ENCODE data around the gene R3HDM2. TPM values are rescaled to one million over a fixed set of nuclear protein-coding genes. Genes with fewer than 3 reads are reported as not detected.

R3HDM2 gene
- total RNA-seq, 2 experiments from 2014 or later = 25.8 to 47.2 TPM

- no peaks in the 10 kb centered on the region for H3K9me2 ChIP-seq (ENCODE audit: insufficient read depth, low read length)
- no peak overlapping the region for H3K4me3 ChIP-seq (ENCODE audit: low read depth, low read length, poor library complexity, severe bottlenecking)
- no peak for TF ChIP-seq EZH2phosphoT487 (IDR thresholded peaks at IDR 0.05; ENCODE audit: borderline replicate concordance, low read depth, low read length)
- no peak for TF ChIP-seq CTCF (conservative IDR thresholded peaks at IDR 0.05; ENCODE audit: low read length)
- peaks cover 12% of the 10 kb centered on the region; the same call in 1 of the 2 replicates for H3K79me2 ChIP-seq (ENCODE audit: insufficient read depth, low read depth, low read length)
- ChIA-PET POLR2A (no interaction called here), CTCF (ENCODE audit: unreplicated experiment) (no interaction called here)
- no TSS peak for BruUV-seq (replicated peaks)
- no peaks in the 10 kb centered on the region for H3K9me3 ChIP-seq (ENCODE audit: low read length)
- H3K4me1 ChIP-seq (ENCODE audit: insufficient read depth, low read length, poor library complexity, severe bottlenecking) = peaks cover 17% of the 10 kb centered on the region
- no peak overlapping the region for H3K27ac ChIP-seq (ENCODE audit: low read depth, low read length, poor library complexity, severe bottlenecking)
- no peak for DNase-seq (ENCODE audit: low spot score)
- no peak overlapping the region for H3K4me2 ChIP-seq (ENCODE audit: low read length)
- H2AFZ ChIP-seq (ENCODE audit: low read length) = no peak overlapping the region
- intact Hi-C loops (cut with micrococcal nuclease; ENCODE audit: unreplicated experiment) = no loop called here
- no peaks in the 10 kb centered on the region for H4K20me1 ChIP-seq (ENCODE audit: insufficient read depth, low read length)
- peaks cover 66% of the 10 kb centered on the region for H3K36me3 ChIP-seq (ENCODE audit: insufficient read depth, low read length)
Observed at GRCh38 chr12:57472391-57472790, 41.5 kb upstream of the R3HDM2 start.

GRCh38 chr12:57471661-57472060 lies 40.8 kb upstream of the R3HDM2 start:
- H2AFZ ChIP-seq (ENCODE audit: low read length) = no peak overlapping the region
- H3K27ac ChIP-seq (ENCODE audit: low read depth, low read length, poor library complexity, severe bottlenecking) = no peak overlapping the region
- peaks cover 12% of the 10 kb centered on the region for H3K4me1 ChIP-seq (ENCODE audit: insufficient read depth, low read length, poor library complexity, severe bottlenecking)
- H3K4me2 ChIP-seq (ENCODE audit: low read length) = no peak overlapping the region
- ChIA-PET POLR2A (interaction anchor here (0.6 to 1.2 kb wide), 2 partner anchors 8 to 9 kb away, joined by 3 to 4 read pairs; no protein-coding TSS in a partner anchor), CTCF (ENCODE audit: unreplicated experiment) (no interaction called here)
- no peak overlapping the region for H3K4me3 ChIP-seq (ENCODE audit: low read depth, low read length, poor library complexity, severe bottlenecking)
- peaks cover 5% of the 10 kb centered on the region; the same call in 1 of the 2 replicates for H3K79me2 ChIP-seq (ENCODE audit: insufficient read depth, low read depth, low read length)
- H4K20me1 ChIP-seq (ENCODE audit: insufficient read depth, low read length) = no peaks in the 10 kb centered on the region
- H3K9me2 ChIP-seq (ENCODE audit: insufficient read depth, low read length) = no peaks in the 10 kb centered on the region
- intact Hi-C loops (cut with micrococcal nuclease; ENCODE audit: unreplicated experiment) = no loop called here
- peaks cover 66% of the 10 kb centered on the region for H3K36me3 ChIP-seq (ENCODE audit: insufficient read depth, low read length)
- no peaks in the 10 kb centered on the region for H3K9me3 ChIP-seq (ENCODE audit: low read length)
- no TSS peak for BruUV-seq (replicated peaks)
- no peak for DNase-seq (ENCODE audit: low spot score)
- TF ChIP-seq CTCF (conservative IDR thresholded peaks at IDR 0.05; ENCODE audit: low read length) = no peak
- no peak for TF ChIP-seq EZH2phosphoT487 (IDR thresholded peaks at IDR 0.05; ENCODE audit: borderline replicate concordance, low read depth, low read length)

- H3K9me2 ChIP-seq (ENCODE audit: insufficient read depth, low read length) = no peaks in the 10 kb centered on the region
- peaks cover 6% of the 10 kb centered on the region for H3K4me1 ChIP-seq (ENCODE audit: insufficient read depth, low read length, poor library complexity, severe bottlenecking)
- DNase-seq (ENCODE audit: low spot score) = no peak
- H3K4me2 ChIP-seq (ENCODE audit: low read length) = no peak overlapping the region
- intact Hi-C loops (cut with micrococcal nuclease; ENCODE audit: unreplicated experiment) = no loop called here
- no peaks in the 10 kb centered on the region for H3K79me2 ChIP-seq (ENCODE audit: insufficient read depth, low read depth, low read length)
- ChIA-PET POLR2A (interaction anchor here (0.6 to 1.2 kb wide), 2 partner anchors 8 to 9 kb away, joined by 3 to 4 read pairs; no protein-coding TSS in a partner anchor), CTCF (ENCODE audit: unreplicated experiment) (no interaction called here)
- no peak overlapping the region for H3K27ac ChIP-seq (ENCODE audit: low read depth, low read length, poor library complexity, severe bottlenecking)
- H2AFZ ChIP-seq (ENCODE audit: low read length) = no peak overlapping the region
- H3K9me3 ChIP-seq (ENCODE audit: low read length) = no peaks in the 10 kb centered on the region
- no peak overlapping the region for H3K4me3 ChIP-seq (ENCODE audit: low read depth, low read length, poor library complexity, severe bottlenecking)
- H4K20me1 ChIP-seq (ENCODE audit: insufficient read depth, low read length) = no peaks in the 10 kb centered on the region
- peaks cover 66% of the 10 kb centered on the region for H3K36me3 ChIP-seq (ENCODE audit: insufficient read depth, low read length)
- BruUV-seq (replicated peaks) = no TSS peak
- no peak for TF ChIP-seq EZH2phosphoT487 (IDR thresholded peaks at IDR 0.05; ENCODE audit: borderline replicate concordance, low read depth, low read length)
- TF ChIP-seq CTCF (conservative IDR thresholded peaks at IDR 0.05; ENCODE audit: low read length) = no peak
Observed at GRCh38 chr12:57470970-57471656, 40.3 kb upstream of the R3HDM2 start.
